Mesenchymal stem cell (in vitro differentiated cells and primary cell): Measurements from ENCODE around the gene KRT4.

Experiments used
- DNase-seq: peaks from one replicate; pipeline ENCODE4 v3.0.0-alpha.2; 2013
- H2AFZ ChIP-seq: one replicate; pipeline ENCODE4 v1.6.1; 2013; ENCODE audit warnings: low read depth, mild to moderate bottlenecking, control low read depth, inconsistent platforms, low read length, moderate library complexity
- H2AK5ac ChIP-seq: 2 replicates; pipeline ENCODE4 v1.6.1; 2013; ENCODE audit warnings: low read length, moderate library complexity, mild to moderate bottlenecking, inconsistent platforms; ENCODE audit not compliant: severe bottlenecking
- H2BK120ac ChIP-seq: one replicate; pipeline ENCODE4 v1.6.1; 2013; ENCODE audit warnings: low read depth, mild to moderate bottlenecking, inconsistent platforms, low read length, moderate library complexity
- H2BK12ac ChIP-seq, 2 experiments: one replicate each; pipeline ENCODE4 v1.6.1; 2013; ENCODE audit warnings: inconsistent platforms in 2 of 2, low read length in 2 of 2, mild to moderate bottlenecking in 2 of 2, moderate library complexity in 2 of 2, control low read depth in 1 of 2
- H2BK15ac ChIP-seq: one replicate; pipeline ENCODE4 v1.6.1; 2013; ENCODE audit warnings: mild to moderate bottlenecking, low read depth, inconsistent platforms; ENCODE audit not compliant: poor library complexity, severe bottlenecking
- H2BK5ac ChIP-seq: 2 replicates; pipeline ENCODE4 v1.6.1; 2013; ENCODE audit warnings: low read depth, mild to moderate bottlenecking, low read length, control low read depth, inconsistent platforms; ENCODE audit not compliant: poor library complexity, severe bottlenecking
- H3K14ac ChIP-seq, 2 experiments: one replicate each; pipeline ENCODE4 v1.6.1; 2013; ENCODE audit warnings: inconsistent platforms in 2 of 2, low read length in 2 of 2, control low read depth in 1 of 2, mild to moderate bottlenecking in 1 of 2, moderate library complexity in 1 of 2
- H3K18ac ChIP-seq, 2 experiments: one replicate each; pipeline ENCODE4 v1.6.1; 2013; ENCODE audit warnings: inconsistent platforms in 2 of 2, low read length in 2 of 2, control low read depth in 1 of 2, low read depth in 1 of 2, mild to moderate bottlenecking in 1 of 2
- H3K23ac ChIP-seq, 2 experiments: one replicate each; pipeline ENCODE4 v1.6.1; 2013; ENCODE audit warnings: inconsistent platforms in 2 of 2, low read length in 2 of 2, mild to moderate bottlenecking in 2 of 2, moderate library complexity in 2 of 2, control low read depth in 1 of 2
- H3K27ac ChIP-seq: 2 replicates; pipeline ENCODE4 v1.5.1; 2013; ENCODE audit warnings: mild to moderate bottlenecking, moderate library complexity, low read length, control low read depth, inconsistent platforms; ENCODE audit not compliant: poor library complexity, severe bottlenecking
- H3K27me3 ChIP-seq, 2 experiments: 2 replicates each; pipeline versions ENCODE4 v1.6.1 to v1.7.0; 2013; ENCODE audit warnings: low read length in 2 of 2, mild to moderate bottlenecking in 2 of 2, moderate library complexity in 2 of 2, control low read depth in 1 of 2, inconsistent platforms in 1 of 2; ENCODE audit not compliant: control insufficient read depth in 1 of 2, insufficient read depth in 1 of 2
- H3K36me3 ChIP-seq, 2 experiments: 2 replicates each; pipeline versions ENCODE4 v1.6.1 to v1.7.0; 2013; ENCODE audit warnings: low read length in 2 of 2, control low read depth in 1 of 2, inconsistent platforms in 1 of 2, low read depth in 1 of 2, mild to moderate bottlenecking in 1 of 2; ENCODE audit not compliant: insufficient read depth in 2 of 2, control insufficient read depth in 1 of 2
- H3K4ac ChIP-seq, 2 experiments: one replicate each; pipeline ENCODE4 v1.6.1; 2013; ENCODE audit warnings: inconsistent platforms in 2 of 2, low read length in 2 of 2, mild to moderate bottlenecking in 2 of 2, moderate library complexity in 2 of 2, control low read depth in 1 of 2, low read depth in 1 of 2
- H3K4me1 ChIP-seq: 2 replicates; pipeline ENCODE4 v1.6.1; 2013; ENCODE audit warnings: low read depth, low read length, control low read depth; ENCODE audit not compliant: control insufficient read depth, insufficient read depth
- H3K4me2 ChIP-seq: 2 replicates; pipeline ENCODE4 v1.6.1; 2013; ENCODE audit warnings: low read length, mild to moderate bottlenecking, inconsistent platforms; ENCODE audit not compliant: poor library complexity, severe bottlenecking
- H3K4me3 ChIP-seq, 2 experiments: 2 replicates each; pipeline versions ENCODE4 v1.5.1 to v1.7.0; 2013; ENCODE audit warnings: low read length in 2 of 2, mild to moderate bottlenecking in 2 of 2, control low read depth in 1 of 2, low read depth in 1 of 2; ENCODE audit not compliant: insufficient read depth in 1 of 2
- H3K79me1 ChIP-seq: replicated peaks from 2 replicates; pipeline ENCODE4 v1.6.1; 2013; ENCODE audit warnings: mild to moderate bottlenecking, control low read depth, low read length, inconsistent platforms; ENCODE audit not compliant: poor library complexity, severe bottlenecking
- H3K9ac ChIP-seq: 2 replicates; pipeline ENCODE4 v1.7.0; 2013; ENCODE audit warnings: mild to moderate bottlenecking, low read length, moderate library complexity
- H3K9me3 ChIP-seq: 2 replicates; pipeline ENCODE4 v1.7.0; 2013; ENCODE audit warnings: mild to moderate bottlenecking, low read length; ENCODE audit not compliant: control insufficient read depth
- H4K8ac ChIP-seq: one replicate; pipeline ENCODE4 v1.6.1; 2013; ENCODE audit warnings: inconsistent platforms, mild to moderate bottlenecking, low read length, moderate library complexity
- H4K91ac ChIP-seq: one replicate; pipeline ENCODE4 v1.6.1; 2013; ENCODE audit warnings: mild to moderate bottlenecking, low read length, inconsistent platforms
- whole genome bisulfite sequencing: methylation state at CpG from one replicate; pipeline ENCODE4 v1.1.7; 2013; ENCODE audit warnings: mixed read lengths; 5-methylcytosine and 5-hydroxymethylcytosine counted together

Gene KRT4

GRCh38 chr12:52781399-52782082 lies 32.4 kb downstream of the KRT4 start:
- Histone ChIP-seq H3K18ac (no peak overlapping the region), H3K4me2 (no peak overlapping the region), H2BK15ac (no peak overlapping the region), H3K4ac (no peak overlapping the region), H4K8ac (no peak overlapping the region), H3K9ac (no peak overlapping the region), H2AK5ac (no peak overlapping the region), H3K79me1 (no peaks in the 10 kb centered on the region), H2BK120ac (no peak overlapping the region), H3K27ac (no peak overlapping the region), H3K9me3 (no peaks in the 10 kb centered on the region), H3K23ac (no peak overlapping the region), H2BK12ac (no peak overlapping the region), H2AFZ (no peak overlapping the region), H3K4me3 (no peak overlapping the region), H3K4me1 (no peaks in the 10 kb centered on the region), H3K14ac (no peak overlapping the region), H2BK5ac (no peak overlapping the region), H3K27me3 (peaks cover 44 to 84% of the 10 kb centered on the region in 2 experiments), H3K36me3 (no peaks in the 10 kb centered on the region), H4K91ac (no peak overlapping the region)
- no peak for DNase-seq
- WGBS = 30% methylated on average over 2 of the region's 4 CpGs

DNA sequence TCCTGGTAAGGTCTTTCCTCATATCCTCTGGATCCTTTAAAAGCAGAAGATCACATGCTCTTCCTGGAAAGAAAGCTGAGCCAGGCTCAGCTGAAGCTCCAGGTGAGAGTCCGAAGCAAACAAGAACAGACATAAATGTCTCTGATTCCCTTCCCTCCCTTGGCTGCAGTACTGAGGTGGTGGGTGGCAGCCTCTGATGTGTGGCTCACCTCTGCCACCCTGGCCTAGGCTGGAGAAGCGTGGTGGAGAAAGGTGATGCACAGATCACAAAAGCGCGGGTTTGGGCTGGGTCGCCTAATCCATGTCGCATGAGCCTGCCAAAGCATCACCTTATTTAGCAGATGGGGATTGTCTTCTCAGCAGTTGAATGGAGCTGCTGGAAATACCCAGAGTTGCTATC lies 34.0 kb downstream of the KRT4 start:
- H4K91ac ChIP-seq = no peak overlapping the region
- H3K79me1 ChIP-seq = no peaks in the 10 kb centered on the region
- no peak overlapping the region for H3K4me2 ChIP-seq
- no peak overlapping the region for H2BK5ac ChIP-seq
- H3K9me3 ChIP-seq = no peaks in the 10 kb centered on the region
- no peak overlapping the region for H3K4me3 ChIP-seq
- H2BK120ac ChIP-seq = no peak overlapping the region
- H3K27ac ChIP-seq = no peak overlapping the region
- H3K36me3 ChIP-seq = no peaks in the 10 kb centered on the region
- H3K18ac ChIP-seq = no peak overlapping the region
- H4K8ac ChIP-seq = no peak overlapping the region
- H2BK12ac ChIP-seq = no peak overlapping the region
- no peaks in the 10 kb centered on the region for H3K4me1 ChIP-seq
- H2AK5ac ChIP-seq = no peak overlapping the region
- no peak overlapping the region for H2BK15ac ChIP-seq
- peaks cover 48 to 90% of the 10 kb centered on the region in 2 experiments for H3K27me3 ChIP-seq
- no peak overlapping the region for H3K4ac ChIP-seq
- DNase-seq = no peak
- H3K9ac ChIP-seq = no peak overlapping the region
- H3K23ac ChIP-seq = no peak overlapping the region
- WGBS = 80% methylated on average over 6 of the region's 6 CpGs
- no peak overlapping the region for H3K14ac ChIP-seq
- no peak overlapping the region for H2AFZ ChIP-seq

DNA sequence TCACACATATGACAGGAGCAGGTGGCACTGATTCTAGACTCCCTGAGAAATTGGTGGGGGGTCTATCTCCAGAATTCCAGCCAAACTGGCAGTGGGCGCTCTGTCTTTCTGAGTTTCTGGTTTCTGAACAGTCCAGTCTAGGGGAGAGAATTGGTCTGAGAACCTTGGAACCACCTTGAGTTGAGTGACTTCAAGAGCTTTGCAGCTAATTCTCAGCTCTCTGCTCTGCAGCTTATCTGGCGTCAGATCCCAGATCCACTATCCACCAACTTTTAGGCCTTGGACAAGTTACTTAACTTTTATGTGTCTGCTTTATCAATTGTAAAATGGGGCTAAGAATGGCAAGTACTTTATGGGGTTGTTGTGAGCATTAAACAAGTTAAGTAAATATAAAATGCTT lies 35.1 kb downstream of the KRT4 start:
- Histone ChIP-seq H3K27me3 (peaks cover 56 to 93% of the 10 kb centered on the region in 2 experiments), H2BK15ac (no peak overlapping the region), H4K8ac (no peak overlapping the region), H2AK5ac (no peak overlapping the region), H3K27ac (no peak overlapping the region), H2BK120ac (no peak overlapping the region), H2BK5ac (no peak overlapping the region), H3K79me1 (no peaks in the 10 kb centered on the region), H3K18ac (no peak overlapping the region), H3K23ac (no peak overlapping the region), H3K4me1 (no peaks in the 10 kb centered on the region), H2AFZ (no peak overlapping the region), H3K9ac (no peak overlapping the region), H3K4me2 (no peak overlapping the region), H3K36me3 (no peaks in the 10 kb centered on the region), H3K4ac (no peak overlapping the region), H3K14ac (no peak overlapping the region), H3K4me3 (no peak overlapping the region), H3K9me3 (no peaks in the 10 kb centered on the region), H2BK12ac (no peak overlapping the region), H4K91ac (no peak overlapping the region)
- no peak for DNase-seq
- 92% methylated on average over 1 of the region's 2 CpGs for WGBS

DNA sequence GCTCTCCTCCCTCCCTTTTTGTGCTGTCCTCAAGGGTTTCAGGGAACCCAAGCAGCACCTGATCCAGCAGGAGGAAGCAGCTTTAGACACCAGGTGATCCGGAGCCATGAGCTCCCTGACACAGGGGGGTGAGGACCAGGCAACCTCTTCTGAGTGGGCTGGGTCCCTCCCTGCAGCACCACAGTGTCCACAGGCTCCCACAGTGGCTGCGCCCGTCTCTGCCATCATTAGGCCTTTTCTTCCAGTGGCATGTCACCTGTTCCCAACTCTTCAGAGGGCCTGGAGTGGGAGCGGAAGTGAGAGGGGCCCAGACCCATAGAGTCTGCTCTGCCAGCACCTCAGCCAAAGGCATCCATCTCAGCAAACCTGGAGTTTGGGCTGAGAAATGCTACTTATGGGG lies 36.4 kb downstream of the KRT4 start:
- Histone ChIP-seq H2BK5ac (no peak overlapping the region), H3K4me1 (no peaks in the 10 kb centered on the region), H2BK12ac (no peak overlapping the region), H3K23ac (no peak overlapping the region), H2AK5ac (no peak overlapping the region), H3K14ac (no peak overlapping the region), H3K27me3 (peaks cover 63 to 96% of the 10 kb centered on the region in 2 experiments), H3K9ac (no peak overlapping the region), H3K79me1 (no peaks in the 10 kb centered on the region), H4K8ac (no peak overlapping the region), H2AFZ (no peak overlapping the region), H3K36me3 (no peaks in the 10 kb centered on the region), H2BK120ac (no peak overlapping the region), H3K4me3 (no peak overlapping the region), H3K9me3 (no peaks in the 10 kb centered on the region), H3K18ac (no peak overlapping the region), H4K91ac (no peak overlapping the region), H3K27ac (no peak overlapping the region), H3K4ac (no peak overlapping the region), H3K4me2 (no peak overlapping the region), H2BK15ac (no peak overlapping the region)
- no peak for DNase-seq
- WGBS = 88% methylated on average over 1 of the region's 4 CpGs
